ENCODE measurements around the gene PIAS1.

- no peak for TF ChIP-seq TAF1 (IDR thresholded peaks at IDR 0.05; ENCODE audit: borderline replicate concordance, insufficient read depth, low read length)
- no peak for TF ChIP-seq REST (IDR thresholded peaks at IDR 0.05; ENCODE audit: insufficient read depth in 1 of 2, low read depth in 2 of 2, low read length in 2 of 2)
Observed at GRCh38 chr15:68083463-68083862, 29.3 kb downstream of the PIAS1 start.

Measured in PFSK-1 (cell line).